ENCODE measurements around the gene KRT13.
"Not testable (repeated sequence)": the region's sequence is repeated elsewhere in the genome, so short reads cannot be mapped to it uniquely, and the experiment has no call there.

KRT13 gene

GRCh38 chr17:41505007-41505808, at the start of gene KRT13:
Gene KRT13, minus strand, starts transcription at chr17:41505612. Its CDS starts 62 bp downstream, at chr17:41505550.
- no peak for DNase-seq (ENCODE audit: low spot score)

- DNase-seq (ENCODE audit: low spot score) = no peak
Measured at GRCh38 chr17:41553987-41554680, 48.7 kb upstream of the KRT13 start.

GRCh38 chr17:41553176-41553575, 47.8 kb upstream of the KRT13 start:
- no peak for DNase-seq (ENCODE audit: low spot score)

- no peak for DNase-seq (ENCODE audit: low spot score)
Measured at GRCh38 chr17:41552455-41552854, 47.0 kb upstream of the KRT13 start.

GRCh38 chr17:41551365-41551764, 46.0 kb upstream of the KRT13 start:
- DNase-seq (ENCODE audit: low spot score) = no peak

GRCh38 chr17:41549596-41550039, 44.2 kb upstream of the KRT13 start:
- DNase-seq (ENCODE audit: low spot score) = no peak

- DNase-seq (ENCODE audit: low spot score) = peak; percentile 89
Measured at GRCh38 chr17:41548844-41549595, 43.6 kb upstream of the KRT13 start.

GRCh38 chr17:41547921-41548843, 42.8 kb upstream of the KRT13 start:
- no peak for DNase-seq (ENCODE audit: low spot score)

GRCh38 chr17:41547378-41547841, 42.0 kb upstream of the KRT13 start:
- DNase-seq (ENCODE audit: low spot score) = no peak

- no peak for DNase-seq (ENCODE audit: low spot score)
Measured at GRCh38 chr17:41546819-41547218, 41.4 kb upstream of the KRT13 start.

GRCh38 chr17:41545829-41546410, 40.5 kb upstream of the KRT13 start:
- no peak for DNase-seq (ENCODE audit: low spot score)

GRCh38 chr17:41544935-41545334, 39.5 kb upstream of the KRT13 start:
- no peak for DNase-seq (ENCODE audit: low spot score)

GRCh38 chr17:41544491-41544892, 39.1 kb upstream of the KRT13 start:
- DNase-seq (ENCODE audit: low spot score) = no peak

- DNase-seq (ENCODE audit: low spot score) = not testable (repeated sequence)
Measured at GRCh38 chr17:41542786-41543185, 37.4 kb upstream of the KRT13 start.

GRCh38 chr17:41542357-41542756, 36.9 kb upstream of the KRT13 start:
- DNase-seq (ENCODE audit: low spot score) = no peak

- DNase-seq (ENCODE audit: low spot score) = no peak
Measured at GRCh38 chr17:41540921-41541625, 35.7 kb upstream of the KRT13 start.

GRCh38 chr17:41539979-41540701, 34.7 kb upstream of the KRT13 start:
- DNase-seq (ENCODE audit: low spot score) = no peak

- no peak for DNase-seq (ENCODE audit: low spot score)
Measured at GRCh38 chr17:41539071-41539492, 33.7 kb upstream of the KRT13 start.

GRCh38 chr17:41538565-41538991, 33.2 kb upstream of the KRT13 start:
- DNase-seq (ENCODE audit: low spot score) = no peak

GRCh38 chr17:41537990-41538389, 32.6 kb upstream of the KRT13 start:
- no peak for DNase-seq (ENCODE audit: low spot score)

Data from HuH-7 (cell line).